H1 (cell line): ENCODE data around the gene TOB2. TPM values are rescaled to one million over a fixed set of nuclear protein-coding genes. Genes with fewer than 3 reads are reported as not detected.

Source experiments
- CTCF ChIA-PET: fragments of 300-600 bp; sonication (Branson Sonifier 250); formaldehyde crosslinking; loops from one replicate; lab custom pipeline; 2021; ENCODE audit not compliant: partially characterized antibody; lab: Charles Lee
- POLR2A ChIA-PET: fragments of 300-600 bp; sonication (Branson Sonifier 250); formaldehyde crosslinking; loops from one replicate; lab custom pipeline; 2021; ENCODE audit warnings: inconsistent platforms; ENCODE audit not compliant: partially characterized antibody; lab: Charles Lee
- DNase-seq, 2 experiments: peaks; one replicate each; pipeline versions ENCODE4 v3.0.0 to v3.0.0-alpha.2; 2010 to 2022; ENCODE audit warnings: low spot score in 2 of 2, low read depth in 1 of 2, mixed read lengths in 1 of 2
- FAIRE-seq: peaks from 2 replicates; lab custom pipeline; 2011; peaks lifted over from hg19 to GRCh38; lab: Jason Lieb, UNC
- H2AFZ ChIP-seq: 2 replicates; pipeline ENCODE4 v1.8.1; 2012; ENCODE audit warnings: low read length, inconsistent platforms
- H2AK5ac ChIP-seq: 2 replicates; pipeline ENCODE4 v1.6.1; 2013; ENCODE audit warnings: low read depth, low read length
- H2BK120ac ChIP-seq: replicated peaks from 2 replicates; pipeline ENCODE3; 2013; ENCODE audit warnings: low read depth, low read length, inconsistent platforms
- H2BK12ac ChIP-seq: 2 replicates; pipeline ENCODE4 v1.6.1; 2013; ENCODE audit warnings: low read depth, low read length
- H2BK15ac ChIP-seq: 2 replicates; pipeline ENCODE4 v1.6.1; 2013; ENCODE audit warnings: low read length
- H2BK20ac ChIP-seq: 2 replicates; pipeline ENCODE4 v1.6.1; 2013; ENCODE audit warnings: low read length
- H2BK5ac ChIP-seq: 2 replicates; pipeline ENCODE4 v1.6.1; 2013; ENCODE audit warnings: low read depth, low read length
- H3K14ac ChIP-seq: 2 replicates; pipeline ENCODE4 v1.6.1; 2013; ENCODE audit warnings: inconsistent platforms; ENCODE audit not compliant: insufficient read length
- H3K18ac ChIP-seq: 2 replicates; pipeline ENCODE4 v1.6.1; 2013; ENCODE audit warnings: low read length; ENCODE audit errors: extremely low read depth
- H3K23ac ChIP-seq: 2 replicates; pipeline ENCODE4 v1.6.1; 2013; ENCODE audit warnings: inconsistent platforms; ENCODE audit not compliant: insufficient read length
- H3K23me2 ChIP-seq: 2 replicates; pipeline ENCODE4 v1.6.1; 2013; ENCODE audit warnings: low read depth, low read length
- H3K27ac ChIP-seq: 2 replicates; pipeline ENCODE4 v1.6.1; 2011; ENCODE audit warnings: low read depth, low read length, inconsistent platforms
- H3K27me3 ChIP-seq, 4 experiments: replicated peaks in 1 of 4; 1 replicate in 1 of 4; 2 replicates in 3 of 4; pipeline versions ENCODE4 v1.6.1 to v1.8.1; 2011 to 2013; ENCODE audit warnings: low read length in 3 of 4, mild to moderate bottlenecking in 3 of 4, inconsistent platforms in 2 of 4, mixed read lengths in 2 of 4, moderate library complexity in 1 of 4; ENCODE audit not compliant: control insufficient read depth in 3 of 4, insufficient read depth in 3 of 4; ENCODE audit errors: extremely low read depth in 1 of 4
- H3K36me3 ChIP-seq, 4 experiments: 2 replicates each; pipeline versions ENCODE4 v1.6.1 to v1.8.1; 2011 to 2013; ENCODE audit warnings: mild to moderate bottlenecking in 4 of 4, low read length in 3 of 4, moderate library complexity in 2 of 4, control low read depth in 1 of 4, inconsistent platforms in 1 of 4; ENCODE audit not compliant: insufficient read depth in 4 of 4, control insufficient read depth in 2 of 4
- H3K4ac ChIP-seq: replicated peaks from 2 replicates; pipeline ENCODE3; 2013; ENCODE audit warnings: low read length, low read depth, mixed read lengths, inconsistent platforms; ENCODE audit not compliant: insufficient read length
- H3K4me1 ChIP-seq, 4 experiments: replicated peaks in 1 of 4; 1 replicate in 1 of 4; 2 replicates in 3 of 4; pipeline versions ENCODE4 v1.6.1 to v1.8.1; 2011 to 2013; ENCODE audit warnings: low read length in 3 of 4, inconsistent platforms in 2 of 4, mixed read lengths in 1 of 4; ENCODE audit not compliant: insufficient read depth in 4 of 4, control insufficient read depth in 3 of 4
- H3K4me2 ChIP-seq, 2 experiments: 2 replicates each; pipeline versions ENCODE4 v1.6.1 to v1.8.1; 2011 to 2013; ENCODE audit warnings: low read depth in 2 of 2, low read length in 2 of 2, control low read depth in 1 of 2, inconsistent platforms in 1 of 2, mild to moderate bottlenecking in 1 of 2; ENCODE audit not compliant: insufficient read depth in 1 of 2
- H3K4me3 ChIP-seq, 4 experiments: fragments of 200-600, 300-600 bp in 1 of 4; sonication (generic), shearing (Covaris generic), sonication (Bioruptor Twin) in 1 of 4; 2 replicates each; pipeline versions ENCODE4 v1.5.1 to v1.8.1; 2011 to 2016; ENCODE audit warnings: low read length in 4 of 4, low read depth in 3 of 4, control low read depth in 2 of 4, inconsistent platforms in 2 of 4, mild to moderate bottlenecking in 2 of 4, mixed read lengths in 1 of 4, moderate library complexity in 1 of 4; ENCODE audit not compliant: insufficient read depth in 2 of 4; ENCODE audit errors: extremely low read depth in 1 of 4
- H3K56ac ChIP-seq: replicated peaks from 2 replicates; pipeline ENCODE3; 2013; ENCODE audit warnings: low read depth, mild to moderate bottlenecking, mixed read lengths, low read length, inconsistent platforms; ENCODE audit not compliant: insufficient read length
- H3K79me1 ChIP-seq: 2 replicates; pipeline ENCODE4 v1.6.1; 2013; ENCODE audit warnings: low read depth, low read length, control low read depth
- H3K79me2 ChIP-seq, 2 experiments: 2 replicates each; pipeline versions ENCODE4 v1.6.1 to v1.8.1; 2012 to 2013; ENCODE audit warnings: low read length in 2 of 2, mild to moderate bottlenecking in 2 of 2, inconsistent platforms in 1 of 2; ENCODE audit not compliant: insufficient read depth in 2 of 2, control insufficient read depth in 1 of 2
- H3K9ac ChIP-seq, 4 experiments: replicated peaks in 1 of 4; 1 replicate in 1 of 4; 2 replicates in 3 of 4; pipeline versions ENCODE4 v1.6.1 to v1.8.1; 2011 to 2013; ENCODE audit warnings: low read depth in 3 of 4, low read length in 3 of 4, control low read depth in 2 of 4, mild to moderate bottlenecking in 2 of 4, moderate library complexity in 2 of 4, inconsistent platforms in 1 of 4; ENCODE audit errors: extremely low read depth in 1 of 4
- H3K9me3 ChIP-seq, 2 experiments: 2 replicates each; pipeline versions ENCODE4 v1.6.1 to v1.8.1; 2012 to 2013; ENCODE audit warnings: mild to moderate bottlenecking in 2 of 2, moderate library complexity in 2 of 2, control low read depth in 1 of 2, inconsistent platforms in 1 of 2, low read depth in 1 of 2, low read length in 1 of 2, mixed read lengths in 1 of 2; ENCODE audit not compliant: insufficient read depth in 2 of 2
- H4K20me1 ChIP-seq, 2 experiments: replicated peaks in 1 of 2; 2 replicates each; pipeline versions ENCODE3 to v1.8.1; 2011 to 2013; ENCODE audit warnings: inconsistent platforms in 2 of 2, low read length in 2 of 2, mild to moderate bottlenecking in 1 of 2; ENCODE audit not compliant: insufficient read depth in 2 of 2, control insufficient read depth in 1 of 2
- H4K5ac ChIP-seq: 2 replicates; pipeline ENCODE4 v1.6.1; 2013; ENCODE audit warnings: low read length, low read depth, mixed read lengths, inconsistent platforms; ENCODE audit not compliant: insufficient read length
- H4K8ac ChIP-seq: 2 replicates; pipeline ENCODE4 v1.8.0; 2013; ENCODE audit warnings: mild to moderate bottlenecking, moderate library complexity, low read length, inconsistent platforms; ENCODE audit not compliant: insufficient read depth; ENCODE audit errors: extremely low read depth
- H4K91ac ChIP-seq: replicated peaks from 2 replicates; pipeline ENCODE3; 2013; ENCODE audit warnings: low read length, mixed read lengths, inconsistent platforms; ENCODE audit not compliant: insufficient read length
- BRCA1 ChIP-seq: IDR thresholded peaks from 2 replicates; pipeline ENCODE4 v1.6.1; 2012; ENCODE audit warnings: low read depth, low read length, improper control_type of control experiment
- WGBS, 2 experiments: shearing (Covaris generic) in 1 of 2; methylation state at CpG; one replicate each; pipeline versions ENCODE4 v1.1.6 to v1.1.7; 2013 to 2015; ENCODE audit warnings: low lambda C conversion rate in 2 of 2, mixed read lengths in 2 of 2, inconsistent platforms in 1 of 2, low coverage in 1 of 2, missing lambda C conversion rate in 1 of 2; ENCODE audit not compliant: insufficient replicate concordance in 2 of 2, insufficient coverage in 1 of 2, insufficient read length in 1 of 2; ENCODE audit errors: extremely low coverage in 1 of 2, missing lambda C conversion rate in 1 of 2; 5-methylcytosine and 5-hydroxymethylcytosine counted together
- polyA plus RNA-seq, 7 experiments: library from polyadenylated mRNA; depleted of rRNA in 3 of 7; stranded (reverse) in 5 of 7; unstranded in 2 of 7; fragments of >200 nt in 5 of 7; fragments of 200-250 nt in 2 of 7; gene quantifications; 1 replicate in 5 of 7; 2 replicates in 1 of 7; 4 replicates in 1 of 7; pipeline versions ENCODE4 v1.2.1 to v1.2.3, GENCODE V29; 2011 to 2013; ENCODE audit warnings: missing spikeins in 2 of 7, mixed read lengths in 2 of 7
- total RNA-seq: library from RNA; stranded (reverse); fragmentation: NEBNext Ultra II Directional; extraction: Animal tissue kit (Norgen Biotek cat#: 25700); gene quantifications from 2 replicates; pipeline ENCODE4 v1.2.1, GENCODE V29; 2021
- TF ChIP-seq, protein P1 (sequence below): IDR thresholded peaks from 2 replicates; pipeline ENCODE4 v1.6.1; 2011; ENCODE audit warnings: low read depth, mild to moderate bottlenecking, low read length; ENCODE audit not compliant: insufficient read depth

TOB2 gene
- total and polyA plus RNA-seq, 2 of the 8 experiments (the other 6 are each of a cell fraction or from before 2014, with no cell fraction given), result 27.0 to 54.1 TPM

GRCh38 chr22:41387341-41387740 lies 59.3 kb downstream of the TOB2 start:
- H2AK5ac ChIP-seq, result no peak overlapping the region
- H3K56ac ChIP-seq, result no peak overlapping the region
- no peak overlapping the region for H2BK5ac ChIP-seq
- H3K23ac ChIP-seq, result no peak overlapping the region
- H3K9me3 ChIP-seq, result no peaks in the 10 kb centered on the region
- peaks cover 3 to 5% of the 10 kb centered on the region in 2 experiments for H4K20me1 ChIP-seq
- H2BK15ac ChIP-seq, result no peak overlapping the region
- H3K4me1 ChIP-seq, result peaks cover 0 to 7% (median 1%) of the 10 kb centered on the region in 4 experiments; a peak in 3 of 7 replicates
- H3K23me2 ChIP-seq, result peaks cover 3% of the 10 kb centered on the region; the same call in 1 of the 2 replicates
- no peak overlapping the region for H3K18ac ChIP-seq
- no peak overlapping the region for H3K14ac ChIP-seq
- WGBS, 2 experiments, result 93% methylated on average over 7 of the region's 7 CpGs; no CpG with 5 or more reads in 1 of the 2 experiments
- H3K79me2 ChIP-seq, result no peaks in the 10 kb centered on the region; a peak in 1 of 4 replicates
- peaks cover 0 to 10% (median 6%) of the 10 kb centered on the region in 4 experiments; a peak in 6 of 8 replicates for H3K36me3 ChIP-seq
- H4K8ac ChIP-seq, result no peak overlapping the region
- no peak overlapping the region for H2AFZ ChIP-seq
- no peak overlapping the region for H3K4me2 ChIP-seq
- no peak for TF ChIP-seq BRCA1
- TF ChIP-seq, protein P1, sequence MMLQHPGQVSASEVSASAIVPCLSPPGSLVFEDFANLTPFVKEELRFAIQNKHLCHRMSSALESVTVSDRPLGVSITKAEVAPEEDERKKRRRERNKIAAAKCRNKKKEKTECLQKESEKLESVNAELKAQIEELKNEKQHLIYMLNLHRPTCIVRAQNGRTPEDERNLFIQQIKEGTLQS, result no peak
- TF ChIP-seq, all 59 proteins: peak for 0
- no peak overlapping the region for H3K4ac ChIP-seq
- H3K4me3 ChIP-seq, result no peak overlapping the region
- FAIRE-seq (no peak), DNase-seq (no peak)
- ChIA-PET CTCF (interaction anchor here (0.7 to 1.5 kb wide), 2 partner anchors 24 to 75 kb away, joined by 3 to 5 read pairs; no protein-coding TSS in a partner anchor), POLR2A (interaction anchor here (0.6 to 1.5 kb wide), 5 partner anchors 9 to 59 kb away, joined by 3 to 5 read pairs (median 3); partner anchors contain the start of gene TOB2)
- no peak overlapping the region for H4K5ac ChIP-seq
- no peak overlapping the region for H2BK120ac ChIP-seq
- no peak overlapping the region for H3K27ac ChIP-seq
- H4K91ac ChIP-seq, result no peak overlapping the region
- H3K27me3 ChIP-seq, result no peaks in the 10 kb centered on the region
- no peak overlapping the region for H2BK20ac ChIP-seq
- no peak overlapping the region for H3K9ac ChIP-seq
- no peak overlapping the region for H2BK12ac ChIP-seq
- no peaks in the 10 kb centered on the region; the same call in 1 of the 2 replicates for H3K79me1 ChIP-seq
